ENCODE measurements around the gene DCLK3.

DCLK3 gene

DNA sequence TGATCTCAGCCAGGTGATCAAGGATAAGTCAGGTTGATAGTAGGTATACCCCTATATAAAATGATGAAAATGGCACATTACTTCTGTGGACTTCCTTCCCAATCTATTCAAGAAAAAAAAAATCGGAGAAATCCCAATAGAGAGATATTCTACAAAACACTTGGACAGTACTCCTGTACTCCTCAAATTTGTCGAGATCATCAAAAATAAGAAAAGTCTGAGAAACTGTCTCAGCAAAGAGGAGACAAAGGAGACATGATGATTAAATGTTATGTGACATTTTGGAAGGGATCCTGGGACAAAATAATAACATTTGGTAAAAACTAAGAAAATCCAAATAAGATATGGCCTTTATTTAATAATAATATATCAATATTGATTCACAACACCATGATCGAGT, 94.6 kb downstream of the DCLK3 start:
- DNase-seq (ENCODE audit: low read depth, low spot score), result no peak
- ChIA-PET CTCF (no interaction called here), POLR2A (no interaction called here)
- TF ChIP-seq, protein P1, sequence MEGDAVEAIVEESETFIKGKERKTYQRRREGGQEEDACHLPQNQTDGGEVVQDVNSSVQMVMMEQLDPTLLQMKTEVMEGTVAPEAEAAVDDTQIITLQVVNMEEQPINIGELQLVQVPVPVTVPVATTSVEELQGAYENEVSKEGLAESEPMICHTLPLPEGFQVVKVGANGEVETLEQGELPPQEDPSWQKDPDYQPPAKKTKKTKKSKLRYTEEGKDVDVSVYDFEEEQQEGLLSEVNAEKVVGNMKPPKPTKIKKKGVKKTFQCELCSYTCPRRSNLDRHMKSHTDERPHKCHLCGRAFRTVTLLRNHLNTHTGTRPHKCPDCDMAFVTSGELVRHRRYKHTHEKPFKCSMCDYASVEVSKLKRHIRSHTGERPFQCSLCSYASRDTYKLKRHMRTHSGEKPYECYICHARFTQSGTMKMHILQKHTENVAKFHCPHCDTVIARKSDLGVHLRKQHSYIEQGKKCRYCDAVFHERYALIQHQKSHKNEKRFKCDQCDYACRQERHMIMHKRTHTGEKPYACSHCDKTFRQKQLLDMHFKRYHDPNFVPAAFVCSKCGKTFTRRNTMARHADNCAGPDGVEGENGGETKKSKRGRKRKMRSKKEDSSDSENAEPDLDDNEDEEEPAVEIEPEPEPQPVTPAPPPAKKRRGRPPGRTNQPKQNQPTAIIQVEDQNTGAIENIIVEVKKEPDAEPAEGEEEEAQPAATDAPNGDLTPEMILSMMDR (IDR thresholded peaks at IDR 0.05; ENCODE audit: insufficient read depth, low read length, missing control alignments), result no peak
- H3K4me3 ChIP-seq (ENCODE audit: low read depth, low read length), result no peak overlapping the region

DNA sequence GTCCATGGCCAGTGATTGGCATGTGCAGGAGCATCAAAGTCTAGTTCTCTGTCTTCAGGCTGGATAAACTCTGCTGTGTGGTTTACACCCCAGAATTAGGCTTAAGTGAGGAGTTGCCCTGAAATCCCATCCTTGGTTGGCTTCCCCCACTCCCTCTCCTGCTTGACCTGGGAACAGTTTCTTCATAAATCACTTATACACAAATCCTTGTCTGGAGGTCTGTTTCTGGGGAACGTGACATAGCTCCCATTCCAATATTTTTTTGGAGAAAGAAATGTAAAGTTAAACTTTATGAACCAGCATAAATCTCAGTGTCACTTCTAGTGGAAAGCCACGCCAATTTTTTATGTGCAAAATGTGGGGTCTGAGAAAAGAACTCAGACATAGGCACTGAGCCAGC, 98.2 kb downstream of the DCLK3 start:
- TF ChIP-seq, protein P1 (IDR thresholded peaks at IDR 0.05; ENCODE audit: insufficient read depth, low read length, missing control alignments), result no peak
- DNase-seq (ENCODE audit: low read depth, low spot score), result no peak
- POLR2A ChIA-PET, result no interaction called here
- H3K4me3 ChIP-seq (ENCODE audit: low read depth, low read length), result no peak overlapping the region
- CTCF ChIA-PET, result interaction anchor here (0.6 to 1.3 kb wide), 2 partner anchors 11 to 15 kb away, joined by 3 to 5 read pairs; no protein-coding TSS in a partner anchor

DNA sequence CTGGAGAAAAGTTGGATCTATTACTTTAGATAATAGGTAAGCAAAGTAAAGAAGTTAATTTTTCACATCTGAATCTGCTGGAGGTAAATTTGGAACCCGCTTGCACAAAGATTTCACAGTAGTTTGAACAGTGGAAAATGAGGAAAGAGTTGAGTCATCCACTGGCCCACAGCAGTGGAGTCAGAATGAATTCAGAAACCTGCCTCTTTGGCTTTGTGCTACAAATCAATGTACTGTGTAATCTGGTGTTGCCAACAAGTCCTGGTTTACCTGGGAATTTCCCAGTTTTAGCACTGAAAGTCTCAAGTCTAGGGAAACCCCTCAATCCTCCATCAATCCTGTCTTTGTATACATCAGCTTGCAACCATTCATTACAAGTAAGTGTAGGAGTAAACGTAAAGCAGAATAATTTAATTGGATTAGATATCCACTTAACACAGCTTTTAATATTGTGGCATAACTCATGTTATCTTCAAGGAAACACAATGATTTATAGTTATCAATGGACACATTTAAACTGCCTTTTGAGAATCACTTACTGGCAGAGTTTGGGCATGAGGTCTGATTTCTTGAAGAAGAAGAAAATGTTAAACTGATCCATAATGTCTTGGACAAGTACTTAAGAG, 100.6 kb downstream of the DCLK3 start:
- CTCF ChIA-PET, result interaction anchor here (1.3 to 1.9 kb wide), 2 partner anchors 10 to 13 kb away, joined by 5 to 6 read pairs; no protein-coding TSS in a partner anchor

DNA sequence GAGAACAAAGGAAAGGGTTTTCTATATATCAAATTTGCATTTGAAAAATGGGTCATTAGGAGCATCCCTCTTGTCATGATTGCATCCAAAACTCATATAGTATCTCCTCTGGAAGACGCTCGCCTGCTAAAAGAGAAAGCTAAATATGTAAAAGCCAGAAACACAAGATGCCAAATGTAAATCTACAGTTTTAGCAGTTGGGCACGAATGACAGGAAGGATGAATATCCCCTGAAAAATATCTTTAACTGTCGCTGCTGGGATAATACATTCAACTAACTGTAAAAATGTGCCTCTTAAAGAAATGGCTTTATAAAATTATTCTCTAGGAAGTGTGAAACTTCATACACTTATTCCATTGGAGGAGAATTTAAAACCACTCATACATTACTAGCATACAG, 101.7 kb downstream of the DCLK3 start:
- no peak for DNase-seq (ENCODE audit: low read depth, low spot score)
- ChIA-PET POLR2A (no interaction called here), CTCF (interaction anchor here (1.3 to 1.9 kb wide), 2 partner anchors 11 kb away, joined by 5 to 6 read pairs; no protein-coding TSS in a partner anchor)
- H3K4me3 ChIP-seq (ENCODE audit: low read depth, low read length), result no peak overlapping the region
- TF ChIP-seq, protein P1 (IDR thresholded peaks at IDR 0.05; ENCODE audit: insufficient read depth, low read length, missing control alignments), result no peak

More for the DNA sequence above, 100.6 kb downstream of the DCLK3 start:
- no peak overlapping the region for H3K4me3 ChIP-seq (ENCODE audit: low read depth, low read length)
- POLR2A ChIA-PET, result no interaction called here
- TF ChIP-seq, protein P1 (IDR thresholded peaks at IDR 0.05; ENCODE audit: insufficient read depth, low read length, missing control alignments), result no peak
- no peak for DNase-seq (ENCODE audit: low read depth, low spot score)
